Measurements from ENCODE around the gene OVOL1.

OVOL1 gene

GRCh38 chr11:65793144-65793581 is 6.3 kb downstream of the OVOL1 start:
- DNase-seq, result no peak

GRCh38 chr11:65793625-65794400 is 7.0 kb downstream of the OVOL1 start:
- DNase-seq, result no peak

GRCh38 chr11:65794570-65795510 is 8.0 kb downstream of the OVOL1 start:
- DNase-seq, result no peak

DNA sequence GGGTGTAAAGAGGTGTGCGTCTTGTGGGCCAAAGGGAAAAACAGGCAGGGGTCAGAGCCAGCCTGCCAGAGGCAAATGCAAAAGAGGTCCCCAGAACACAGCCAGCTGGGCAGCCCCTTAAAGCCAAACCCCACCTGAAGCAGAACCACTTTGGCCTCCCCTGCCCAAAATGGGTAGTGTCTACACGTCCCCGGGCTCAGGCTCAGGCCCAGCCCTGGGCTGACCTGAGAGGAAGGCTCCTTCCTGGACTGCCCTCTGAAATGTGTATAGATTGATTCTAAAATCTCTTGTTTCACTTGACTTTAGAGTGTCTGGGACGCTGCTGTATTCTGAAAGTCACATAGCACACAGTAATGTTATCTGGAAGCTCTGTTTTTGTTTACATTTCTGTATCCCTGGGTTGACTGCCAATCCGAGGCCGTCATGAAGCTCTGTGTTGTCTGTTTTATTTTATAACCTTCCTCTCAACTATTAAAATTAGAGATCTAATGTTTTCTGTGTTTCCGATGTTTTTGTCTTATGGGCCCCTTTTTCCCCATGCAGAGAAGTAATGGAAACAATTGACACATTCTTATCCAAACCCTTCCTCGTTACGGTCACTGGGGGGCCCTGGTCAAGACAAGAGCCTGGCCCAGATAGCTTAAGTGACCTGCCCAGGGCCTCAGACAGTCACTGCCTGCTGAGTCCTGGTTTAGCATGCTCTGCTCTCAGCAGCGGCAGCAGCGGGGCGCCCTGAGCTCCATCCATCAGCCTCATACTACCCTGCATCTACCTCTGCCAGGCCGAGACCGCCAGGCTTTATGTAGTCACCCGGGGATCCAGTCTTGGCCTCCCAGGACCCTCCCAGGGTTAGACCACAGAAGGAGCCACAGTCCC is 10.1 kb downstream of the OVOL1 start:
- no peak for DNase-seq

DNA sequence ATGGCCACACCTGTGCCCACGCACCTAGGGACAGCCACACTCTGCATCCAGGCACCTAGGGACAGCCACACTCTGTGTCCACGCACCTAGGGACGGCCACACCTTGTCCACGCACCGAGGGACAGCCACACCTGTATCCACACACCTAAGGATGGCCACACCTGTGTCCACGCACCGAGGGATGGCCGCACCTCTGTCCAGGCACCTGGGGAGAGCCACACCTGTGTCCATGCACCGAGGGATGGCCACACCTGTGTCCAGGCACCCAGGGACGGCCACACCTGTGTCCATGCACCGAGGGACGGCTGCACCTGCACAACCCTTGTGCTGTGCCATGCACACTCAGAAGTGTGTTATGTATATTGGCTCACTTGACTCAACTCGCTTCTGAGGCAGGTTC is 10.8 kb downstream of the OVOL1 start:
- no peak for DNase-seq

- no peak for DNase-seq
These were observed 12.0 kb downstream of the OVOL1 start for GRCh38 chr11:65798882-65799281.

- no peak for DNase-seq
These were observed 14.5 kb downstream of the OVOL1 start for GRCh38 chr11:65801153-65801987.

GRCh38 chr11:65802841-65803240 is 16.0 kb downstream of the OVOL1 start:
- DNase-seq, result no peak

DNA sequence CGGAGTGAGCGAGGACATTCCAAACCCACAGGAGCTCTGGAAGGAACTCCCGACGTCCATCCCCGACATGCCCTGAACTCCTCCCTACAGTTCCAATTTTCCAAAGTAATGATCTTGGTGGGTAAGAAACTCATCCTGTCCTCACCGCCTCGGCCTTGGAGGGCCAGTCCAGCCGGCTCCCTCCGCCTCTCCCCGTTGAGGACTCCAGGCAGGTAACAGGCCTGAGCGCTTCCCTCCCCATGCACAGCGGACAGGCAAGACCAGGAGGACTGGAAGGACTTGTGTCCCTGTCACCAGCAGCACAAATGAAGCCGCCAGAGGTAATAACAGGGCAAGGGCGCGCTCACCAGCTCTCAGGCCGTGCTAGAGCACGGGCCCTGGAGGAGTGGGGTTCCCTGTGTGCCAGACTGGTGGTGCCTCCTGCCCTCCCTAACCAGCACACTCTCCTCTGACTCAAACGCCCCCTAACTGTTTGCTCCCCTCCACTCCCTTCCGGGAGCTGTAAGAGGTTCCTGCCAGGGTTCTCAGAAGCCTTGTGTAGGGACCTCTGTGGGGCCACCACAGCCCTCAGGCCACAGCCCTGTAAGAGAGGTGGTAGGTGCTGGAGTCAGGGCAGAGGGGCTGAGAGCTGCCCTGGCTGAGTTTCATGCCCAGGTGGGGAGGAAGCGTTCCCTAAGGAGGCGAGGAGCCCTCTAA is 17.1 kb downstream of the OVOL1 start:
- DNase-seq, result no peak

GRCh38 chr11:65806979-65807378 is 20.1 kb downstream of the OVOL1 start:
- DNase-seq, result no peak

DNA sequence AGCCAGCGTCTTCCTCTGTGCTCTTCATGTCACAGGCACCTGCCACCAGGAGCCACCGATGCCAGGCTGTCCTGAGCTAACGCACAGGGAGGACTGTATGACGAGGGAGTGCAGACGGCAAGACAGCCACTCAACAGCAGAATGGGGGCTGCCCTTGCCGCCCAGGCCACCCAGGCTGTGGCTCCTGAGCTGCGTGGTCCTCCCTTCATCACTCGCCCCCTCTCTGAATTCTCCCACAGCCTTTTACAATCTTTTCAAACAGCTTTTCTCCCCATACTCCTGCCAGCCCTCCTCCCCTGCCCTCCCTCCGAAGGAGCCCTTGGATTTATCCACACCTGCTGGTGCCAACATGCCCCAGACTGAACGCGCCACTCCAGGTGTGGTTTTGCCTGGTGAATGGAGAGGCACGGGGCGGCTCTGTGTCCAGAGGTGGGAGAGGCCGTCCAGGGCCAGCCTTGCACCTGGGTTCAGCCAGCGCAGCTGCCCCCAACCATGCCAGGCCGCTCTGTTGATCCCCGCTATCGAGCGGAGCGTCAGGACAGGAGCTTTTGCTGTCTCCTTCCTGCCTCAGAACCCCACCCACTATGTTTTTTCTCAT is 22.0 kb downstream of the OVOL1 start:
- no peak for DNase-seq

GRCh38 chr11:65809496-65809895 is 22.6 kb downstream of the OVOL1 start:
- DNase-seq, result no peak

- no peak for DNase-seq
These were observed 23.4 kb downstream of the OVOL1 start for GRCh38 chr11:65810046-65810868.

DNA sequence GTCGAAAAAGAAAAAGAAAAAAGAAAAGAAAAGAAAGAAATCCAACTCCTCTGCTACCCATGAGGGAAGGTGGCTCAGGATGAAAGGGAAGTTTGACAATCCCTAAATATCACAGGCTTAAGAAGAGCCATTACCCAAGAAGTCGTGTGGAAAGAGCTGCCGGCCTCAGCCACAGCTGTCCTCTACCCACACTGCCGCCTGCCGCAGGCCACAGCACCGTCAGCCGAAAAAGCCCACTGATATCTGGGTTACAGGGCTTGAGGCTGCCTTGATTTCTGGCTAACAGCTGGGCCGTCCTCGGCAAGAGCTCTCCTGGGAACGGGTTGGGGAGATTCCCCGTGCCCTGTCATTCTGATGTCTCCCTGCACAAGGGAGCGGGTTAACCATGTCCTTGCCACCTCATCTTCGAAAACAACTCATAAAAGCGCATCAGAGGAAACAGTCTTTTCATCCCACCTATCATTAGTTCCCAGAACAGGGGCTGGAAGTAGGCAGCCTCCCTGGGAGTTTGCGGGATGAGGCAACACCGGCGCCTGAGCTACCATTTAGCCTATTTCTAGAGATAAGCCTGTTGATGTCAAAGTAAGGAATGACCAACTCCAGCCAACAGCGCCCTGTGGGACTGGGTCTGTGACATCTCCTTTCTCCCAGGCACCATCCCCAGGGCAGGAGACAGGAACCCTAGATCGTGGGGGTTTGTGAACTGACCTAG is 25.1 kb downstream of the OVOL1 start:
- no peak for DNase-seq

DNA sequence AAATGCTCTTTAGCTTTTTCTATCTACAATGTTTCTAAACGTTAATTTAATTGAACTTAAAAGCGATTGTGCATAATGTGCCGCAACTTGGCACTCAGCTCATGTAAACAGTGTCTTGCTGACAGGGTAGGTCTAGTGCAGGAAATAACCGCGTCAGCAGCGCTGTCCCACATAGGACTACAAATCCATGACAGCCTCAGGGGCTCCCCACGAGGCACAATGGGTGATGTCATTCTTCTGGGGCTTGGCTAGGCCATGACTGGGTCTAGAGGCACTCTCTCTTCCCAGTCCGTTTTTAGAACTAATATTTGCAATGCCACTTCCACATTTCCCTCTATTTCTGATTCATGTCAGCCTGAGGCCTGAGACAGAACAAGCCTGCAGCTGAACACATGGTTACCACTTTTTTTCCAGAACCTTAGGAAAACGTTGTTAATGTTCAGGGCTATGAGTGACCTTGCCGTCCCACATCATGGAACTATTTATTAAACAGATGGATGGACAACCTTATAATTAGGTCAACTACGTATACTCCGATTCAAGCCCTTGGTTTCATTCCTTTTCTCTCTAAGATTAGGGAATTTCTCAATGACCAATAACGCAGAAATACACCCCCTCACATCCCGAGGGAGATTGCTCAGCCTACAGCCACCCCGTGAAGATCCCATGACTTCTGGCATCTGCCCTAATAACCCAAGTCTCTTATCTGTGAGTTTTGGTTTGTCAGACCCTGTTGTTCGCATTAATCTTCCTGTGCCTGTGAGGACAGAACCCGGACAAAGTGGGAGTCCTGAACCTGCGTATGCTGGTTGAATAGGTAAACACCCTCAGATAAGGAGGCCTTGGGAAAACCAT is 27.5 kb downstream of the OVOL1 start:
- DNase-seq, result no peak

DNA sequence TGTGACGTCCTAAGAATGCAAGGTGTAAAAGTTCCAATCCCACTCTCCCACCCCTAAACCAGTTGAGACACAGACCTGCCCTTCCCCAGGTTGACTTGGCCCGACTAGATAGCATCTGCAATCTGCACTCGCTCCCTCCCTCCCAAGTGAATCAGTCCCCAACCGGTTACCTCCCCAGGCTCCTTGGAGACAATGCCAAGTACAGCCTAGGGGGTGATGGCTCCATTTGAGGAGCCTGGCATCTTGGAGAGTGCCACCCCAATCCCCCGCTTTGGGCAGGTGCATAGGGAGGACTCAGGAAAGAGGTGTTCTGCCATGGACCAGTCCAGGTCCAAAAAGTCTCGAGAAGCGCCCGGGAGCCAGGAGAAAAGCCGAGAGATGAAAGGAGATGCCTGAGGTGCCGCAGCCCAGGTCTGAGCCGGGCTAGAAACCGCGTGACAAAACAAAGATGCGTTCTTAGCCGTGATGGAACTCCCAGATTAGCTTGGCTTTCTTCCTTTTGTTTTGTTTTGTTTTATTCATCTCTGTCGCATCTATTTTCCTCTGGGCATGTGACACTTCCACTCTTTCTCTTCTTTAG is 28.2 kb downstream of the OVOL1 start:
- no peak for DNase-seq

- DNase-seq, result no peak
These were observed 29.8 kb downstream of the OVOL1 start for GRCh38 chr11:65816696-65817095.

DNA sequence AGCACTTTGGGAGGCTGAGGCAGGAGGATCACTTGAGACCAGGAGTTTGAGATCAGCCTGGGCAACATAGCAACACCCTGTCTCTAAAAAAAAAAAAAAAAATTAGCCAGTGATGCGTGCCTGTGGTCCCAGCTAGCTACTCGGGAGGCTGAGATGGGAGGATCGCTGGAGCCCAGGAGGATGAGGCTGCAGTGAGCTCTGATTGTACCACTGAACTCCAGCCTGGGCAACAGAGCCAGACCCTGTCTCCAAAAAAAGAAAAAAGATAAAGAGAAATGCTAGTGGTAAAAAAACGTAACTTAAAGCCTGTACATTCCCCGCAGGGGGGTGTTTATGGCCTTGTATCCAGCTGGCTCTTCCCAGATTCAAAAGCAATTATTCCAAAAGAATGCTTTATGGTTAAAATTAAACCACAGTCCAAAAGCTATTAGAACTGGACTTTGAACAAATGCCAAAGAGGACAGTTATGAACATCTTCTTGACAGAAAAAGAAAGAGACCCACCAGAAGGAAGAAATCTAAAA is 30.5 kb downstream of the OVOL1 start:
- DNase-seq, result no peak
